HCT116 (cell line): ENCODE results near the gene FAF2. TPM values are rescaled to one million over a fixed set of nuclear protein-coding genes. Genes with fewer than 3 reads are reported as not detected.

Experiments used
- ATAC-seq: fragments of 200-7000 bp; cut with Tn5 transposase; 2 replicates; pipeline ENCODE4 v1.9.1; 2020; ENCODE audit warnings: mild to moderate bottlenecking, moderate library complexity
- BruUV-seq: library from RNA; stranded (reverse); fragments of 400-500 nt; replicated peaks from 2 replicates; lab custom pipeline; 2021; lab: Mats Ljungman, UMichigan
- CTCF ChIA-PET: fragments of 300-600 bp; sonication (Branson Sonifier 250); formaldehyde crosslinking; loops from one replicate; lab custom pipeline; 2021; ENCODE audit warnings: antibody characterized with exemption; lab: Charles Lee
- POLR2A ChIA-PET: fragments of 300-600, 350-600 bp; sonication (Branson Sonifier 250); formaldehyde crosslinking; loops from one replicate; lab custom pipeline; 2021; ENCODE audit warnings: antibody characterized with exemption; lab: Charles Lee
- RAD21 ChIA-PET, 2 experiments: fragments of 300-600 bp; sonication (Branson Sonifier 250); formaldehyde crosslinking; loops; one replicate each; lab custom pipeline; 2023; ENCODE audit warnings: low total read pairs in 2 of 2; ENCODE audit not compliant: uncharacterized antibody in 2 of 2, unreplicated experiment in 2 of 2, low non-redundant PET in 1 of 2; lab: Charles Lee
- DNase-seq: peaks from one replicate; pipeline ENCODE4 v3.0.0-alpha.2; 2010; ENCODE audit warnings: low read depth, low spot score
- H2AFZ ChIP-seq: fragments of 200-600 bp; shearing (Covaris generic), sonication (generic); 2 replicates; pipeline ENCODE4 v1.6.1; 2017; ENCODE audit warnings: low read depth, mixed run types, mixed read lengths, antibody characterized with exemption, low read length; ENCODE audit not compliant: poor library complexity, severe bottlenecking
- H3K27ac ChIP-seq: 2 replicates; pipeline ENCODE4 v1.5.1; 2012; ENCODE audit warnings: low read depth, low read length
- H3K27me3 ChIP-seq: fragments of 200-600 bp; sonication (generic); 2 replicates; pipeline ENCODE4 v1.6.1; 2016; ENCODE audit warnings: mixed run types, low read length, mixed read lengths; ENCODE audit not compliant: insufficient read depth
- H3K36me3 ChIP-seq, 2 experiments: fragments of 200-500 bp in 1 of 2; fragments of 200-600 bp in 1 of 2; sonication (Bioruptor generic) in 1 of 2; sonication (generic) in 1 of 2; 2 replicates each; pipeline versions ENCODE4 v1.5.1 to v1.6.1; 2014 to 2016; ENCODE audit warnings: low read length in 2 of 2, inconsistent platforms in 1 of 2, mixed read lengths in 1 of 2, mixed run types in 1 of 2; ENCODE audit not compliant: insufficient read depth in 2 of 2, control insufficient read depth in 1 of 2
- H3K4me1 ChIP-seq, 2 experiments: fragments of 200-600 bp in 1 of 2; sonication (generic) in 1 of 2; 2 replicates each; pipeline versions ENCODE4 v1.5.1 to v1.6.1; 2012 to 2017; ENCODE audit warnings: low read length in 2 of 2, inconsistent platforms in 1 of 2, mild to moderate bottlenecking in 1 of 2, mixed read lengths in 1 of 2, mixed run types in 1 of 2, moderate library complexity in 1 of 2; ENCODE audit not compliant: insufficient read depth in 2 of 2, control insufficient read depth in 1 of 2
- H3K4me2 ChIP-seq: fragments of 200-600 bp; sonication (generic); 2 replicates; pipeline ENCODE4 v1.6.1; 2017; ENCODE audit warnings: mixed run types, low read length, mixed read lengths
- H3K4me3 ChIP-seq, 2 experiments: fragments of 200-600 bp in 1 of 2; sonication (generic) in 1 of 2; replicated peaks in 1 of 2; 2 replicates each; pipeline ENCODE4 v1.5.1; 2011 to 2016; ENCODE audit warnings: low read length in 2 of 2, control low read depth in 1 of 2, low read depth in 1 of 2, mild to moderate bottlenecking in 1 of 2, mixed read lengths in 1 of 2, mixed run types in 1 of 2
- H3K79me2 ChIP-seq: fragments of 200-600 bp; sonication (generic); 2 replicates; pipeline ENCODE4 v1.6.1; 2017; ENCODE audit warnings: mild to moderate bottlenecking, mixed run types, low read length, moderate library complexity, mixed read lengths; ENCODE audit not compliant: insufficient read depth
- H3K9ac ChIP-seq: fragments of 200-600 bp; sonication (generic); 2 replicates; pipeline ENCODE4 v1.6.1; 2016; ENCODE audit warnings: low read length, mixed read lengths
- H3K9me2 ChIP-seq: fragments of 200-600 bp; sonication (generic), shearing (Covaris generic); 2 replicates; pipeline ENCODE4 v1.6.1; 2017; ENCODE audit warnings: mixed run types, mild to moderate bottlenecking, moderate library complexity; ENCODE audit not compliant: insufficient read depth
- H3K9me3 ChIP-seq, 2 experiments: fragments of 200-500 bp in 1 of 2; fragments of 200-600 bp in 1 of 2; sonication (Bioruptor generic) in 1 of 2; sonication (generic) in 1 of 2; 2 replicates each; pipeline ENCODE4 v1.6.1; 2014 to 2017; ENCODE audit warnings: low read length in 2 of 2, mixed read lengths in 2 of 2, inconsistent platforms in 1 of 2, low read depth in 1 of 2, mild to moderate bottlenecking in 1 of 2, mixed run types in 1 of 2, moderate library complexity in 1 of 2; ENCODE audit not compliant: control insufficient read depth in 1 of 2, insufficient read depth in 1 of 2
- H4K20me1 ChIP-seq: fragments of 200-600 bp; sonication (generic), shearing (Covaris generic); 2 replicates; pipeline ENCODE4 v1.6.1; 2017; ENCODE audit warnings: mixed run types, mild to moderate bottlenecking, moderate library complexity; ENCODE audit not compliant: insufficient read depth
- CEBPB ChIP-seq: IDR thresholded peaks from 2 replicates; pipeline ENCODE4 v1.6.1; 2012; ENCODE audit warnings: low read depth
- ELF1 ChIP-seq: IDR thresholded peaks from 2 replicates; pipeline ENCODE4 v1.6.1; 2012; ENCODE audit warnings: low read depth, borderline replicate concordance
- EZH2 ChIP-seq: fragments of 200-600 bp; sonication (generic); IDR thresholded peaks from 2 replicates; pipeline ENCODE4 v1.6.1; 2017; ENCODE audit warnings: antibody characterized with exemption, mixed run types
- EZH2phosphoT487 ChIP-seq: fragments of 200-600 bp; IDR thresholded peaks from 2 replicates; pipeline ENCODE4 v1.6.1; 2018; ENCODE audit warnings: antibody characterized with exemption, borderline replicate concordance
- FOSL1 ChIP-seq: IDR thresholded peaks from 2 replicates; pipeline ENCODE4 v1.6.1; 2012; ENCODE audit warnings: low read depth
- RAD21 ChIP-seq: IDR thresholded peaks from 2 replicates; pipeline ENCODE4 v1.6.1; 2012; ENCODE audit warnings: low read depth, mild to moderate bottlenecking
- SIN3A ChIP-seq: IDR thresholded peaks from 2 replicates; pipeline ENCODE4 v1.6.1; 2012; ENCODE audit warnings: low read depth
- SP1 ChIP-seq: IDR thresholded peaks from 2 replicates; pipeline ENCODE4 v1.6.1; 2012; ENCODE audit warnings: low read depth
- SRF ChIP-seq: IDR thresholded peaks from 2 replicates; pipeline ENCODE4 v1.6.1; 2012; ENCODE audit warnings: low read depth
- TCF7L2 ChIP-seq: IDR thresholded peaks from 2 replicates; pipeline ENCODE4 v1.7.0; 2011; ENCODE audit warnings: borderline replicate concordance, inconsistent platforms; ENCODE audit not compliant: insufficient read depth, insufficient read length; ENCODE audit errors: extremely low read depth
- YY1 ChIP-seq: IDR thresholded peaks from 2 replicates; pipeline ENCODE4 v1.6.1; 2011; ENCODE audit warnings: low read length, low read depth, moderate library complexity, mild to moderate bottlenecking; ENCODE audit not compliant: insufficient replicate concordance; ENCODE audit errors: extremely low read depth
- ZFX ChIP-seq: fragments of 450-650 bp; IDR thresholded peaks from 2 replicates; pipeline ENCODE4 v1.6.1; 2017
- ZNF274 ChIP-seq: fragments of 200-500 bp; sonication (Bioruptor generic); IDR thresholded peaks from 2 replicates; pipeline ENCODE4 v1.6.1; 2014; ENCODE audit warnings: mild to moderate bottlenecking, low read depth, low read length, inconsistent platforms
- intact Hi-C: fragments of 100-400 bp; cut with micrococcal nuclease; formaldehyde crosslinking; loops from 2 replicates; pipeline ENCODE4 v1.10.0; 2022
- total RNA-seq: library from RNA; stranded (reverse); gene quantifications from one replicate; pipeline ENCODE4 v1.2.1, GENCODE V29; 2021; ENCODE audit not compliant: unreplicated experiment
- TF ChIP-seq, protein P1 (sequence below): IDR thresholded peaks from 2 replicates; pipeline ENCODE4 v1.6.1; 2012

FAF2 gene
- total RNA-seq, 1 experiment from 2014 or later, result 51.9 TPM

GRCh38 chr5:176491101-176491502 lies 42.9 kb downstream of the FAF2 start:
- POLR2A ChIA-PET, result no interaction called here
- CTCF ChIA-PET, result no interaction called here
- H3K27ac ChIP-seq, result no peak overlapping the region
- peaks cover 40% of the 10 kb centered on the region for H3K79me2 ChIP-seq
- no peak for ATAC-seq
- BruUV-seq, result no TSS peak
- H3K4me3 ChIP-seq, result no peak overlapping the region
- no peaks in the 10 kb centered on the region for H3K27me3 ChIP-seq
- no peak for DNase-seq
- no peaks in the 10 kb centered on the region for H4K20me1 ChIP-seq
- RAD21 ChIA-PET, result no interaction called here
- TF ChIP-seq YY1 (no peak), FOSL1 (no peak), ELF1 (no peak), SIN3A (no peak), CEBPB (no peak), EZH2 (no peak), SRF (no peak)
- TF ChIP-seq, protein P1, sequence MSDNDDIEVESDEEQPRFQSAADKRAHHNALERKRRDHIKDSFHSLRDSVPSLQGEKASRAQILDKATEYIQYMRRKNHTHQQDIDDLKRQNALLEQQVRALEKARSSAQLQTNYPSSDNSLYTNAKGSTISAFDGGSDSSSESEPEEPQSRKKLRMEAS, result no peak
- TF ChIP-seq, all 23 proteins: peak for 0
- intact Hi-C loops, result no loop called here
- H3K4me2 ChIP-seq, result no peak overlapping the region
- H3K9me3 ChIP-seq, result no peaks in the 10 kb centered on the region
- H2AFZ ChIP-seq, result no peak overlapping the region
- no peak overlapping the region for H3K9ac ChIP-seq
- no peaks in the 10 kb centered on the region for H3K9me2 ChIP-seq
- peaks cover 31 to 55% of the 10 kb centered on the region in 2 experiments for H3K36me3 ChIP-seq
- no peaks in the 10 kb centered on the region for H3K4me1 ChIP-seq

DNA sequence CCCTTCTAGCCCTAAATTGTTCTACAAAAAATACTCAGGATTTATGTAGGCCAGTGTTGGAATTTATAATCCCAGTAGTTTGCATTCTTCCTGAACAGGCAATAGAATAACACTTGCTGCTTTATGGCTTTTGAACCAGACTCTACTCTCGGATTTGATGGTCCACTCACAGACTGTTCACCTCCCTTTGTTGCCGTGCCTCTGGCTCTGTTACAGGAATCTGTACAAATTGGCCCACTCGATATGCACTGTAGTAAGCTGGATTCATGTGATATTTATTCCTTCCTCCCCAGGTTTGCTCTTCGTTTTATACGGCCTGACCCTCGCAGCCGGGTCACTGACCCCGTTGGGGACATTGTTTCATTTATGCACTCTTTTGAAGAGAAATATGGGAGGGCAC lies 43.7 kb downstream of the FAF2 start:
- ChIA-PET POLR2A (no interaction called here), CTCF (no interaction called here), RAD21 (no interaction called here)
- Histone ChIP-seq H3K79me2 (peaks cover 32% of the 10 kb centered on the region), H3K36me3 (peaks cover 35 to 57% of the 10 kb centered on the region in 2 experiments), H3K9me3 (no peaks in the 10 kb centered on the region), H2AFZ (no peak overlapping the region), H3K9ac (no peak overlapping the region), H3K4me1 (no peaks in the 10 kb centered on the region), H3K27me3 (no peaks in the 10 kb centered on the region), H3K9me2 (no peaks in the 10 kb centered on the region), H3K4me2 (no peak overlapping the region)
- DNase-seq, result no peak
- intact Hi-C loops, result no loop called here
- no peak for ATAC-seq
- BruUV-seq, result no TSS peak
- TF ChIP-seq, protein P1, result no peak
- no peak for TF ChIP-seq SP1
- TF ChIP-seq ZFX, result no peak
- TF ChIP-seq SRF, result no peak
- no peak for TF ChIP-seq ZNF274
- no peak for TF ChIP-seq EZH2phosphoT487
- TF ChIP-seq ELF1, result no peak
- no peak for TF ChIP-seq SIN3A
- no peak for TF ChIP-seq TCF7L2
- no peak for TF ChIP-seq RAD21
- TF ChIP-seq, all 23 proteins: peak for 0
- H4K20me1 ChIP-seq, result no peaks in the 10 kb centered on the region
- H3K27ac ChIP-seq, result no peak overlapping the region
- H3K4me3 ChIP-seq, result no peak overlapping the region
